ENCODE results near the gene MSI2. TPM values are rescaled to one million over a fixed set of nuclear protein-coding genes. Genes with fewer than 3 reads are reported as not detected.
A peak's percentile ranks its signal among the peaks of the same experiment; 100 is the strongest.

Gene MSI2
- total RNA-seq, 1 donor from 2014 or later = 140 TPM

- Mint-ChIP-seq H3K9me3 (no peaks in the 10 kb centered on the region), H3K36me3 (ENCODE audit: low read depth) (peaks cover 4% of the 10 kb centered on the region), H3K27ac (ENCODE audit: unreplicated experiment) (peak overlapping the region; percentile 78), H3K4me1 (peaks cover 75% of the 10 kb centered on the region), H3K4me3 (no peak overlapping the region), H3K27me3 (ENCODE audit: low read depth) (no peaks in the 10 kb centered on the region)
- DNase-seq (ENCODE audit: low read depth, low spot score) = no peak
- no peak for TF ChIP-seq CTCF (conservative IDR thresholded peaks at IDR 0.05)
These were observed 153.8 kb downstream of the MSI2 start for GRCh38 chr17:57410169-57410568.

GRCh38 chr17:57412520-57413096 is 156.3 kb downstream of the MSI2 start:
- Mint-ChIP-seq H3K4me1 (peaks cover 73% of the 10 kb centered on the region), H3K9me3 (no peaks in the 10 kb centered on the region), H3K36me3 (ENCODE audit: low read depth) (peaks cover 10% of the 10 kb centered on the region), H3K27me3 (ENCODE audit: low read depth) (no peaks in the 10 kb centered on the region), H3K4me3 (no peak overlapping the region), H3K27ac (ENCODE audit: unreplicated experiment) (no peak overlapping the region)
- no peak for TF ChIP-seq CTCF (conservative IDR thresholded peaks at IDR 0.05)
- no peak for DNase-seq (ENCODE audit: low read depth, low spot score)

GRCh38 chr17:57413848-57414651 is 157.7 kb downstream of the MSI2 start:
- no peak for TF ChIP-seq CTCF (conservative IDR thresholded peaks at IDR 0.05)
- peaks cover 71% of the 10 kb centered on the region for H3K4me1 Mint-ChIP-seq
- H3K27me3 Mint-ChIP-seq (ENCODE audit: low read depth) = no peaks in the 10 kb centered on the region
- no peak for DNase-seq (ENCODE audit: low read depth, low spot score)
- H3K9me3 Mint-ChIP-seq = no peaks in the 10 kb centered on the region
- H3K27ac Mint-ChIP-seq (ENCODE audit: unreplicated experiment) = peak overlapping the region; percentile 58
- H3K36me3 Mint-ChIP-seq (ENCODE audit: low read depth) = peaks cover 10% of the 10 kb centered on the region
- peak overlapping the region; percentile 15 for H3K4me3 Mint-ChIP-seq

- Mint-ChIP-seq H3K36me3 (ENCODE audit: low read depth) (peaks cover 12% of the 10 kb centered on the region), H3K4me3 (peak overlapping the region; percentile 14), H3K4me1 (peaks cover 65% of the 10 kb centered on the region), H3K27me3 (ENCODE audit: low read depth) (no peaks in the 10 kb centered on the region), H3K9me3 (no peaks in the 10 kb centered on the region), H3K27ac (ENCODE audit: unreplicated experiment) (peak overlapping the region; percentile 83)
- no peak for TF ChIP-seq CTCF (conservative IDR thresholded peaks at IDR 0.05)
- no peak for DNase-seq (ENCODE audit: low read depth, low spot score)
These were observed 159.5 kb downstream of the MSI2 start for GRCh38 chr17:57415751-57416207.

GRCh38 chr17:57416369-57416768 is 160.0 kb downstream of the MSI2 start:
- no peaks in the 10 kb centered on the region for H3K9me3 Mint-ChIP-seq

More at GRCh38 chr17:57416369-57416768, 160.0 kb downstream of the MSI2 start:
- Mint-ChIP-seq H3K27me3 (ENCODE audit: low read depth) (no peaks in the 10 kb centered on the region), H3K27ac (ENCODE audit: unreplicated experiment) (peak overlapping the region; percentile 38), H3K36me3 (ENCODE audit: low read depth) (peaks cover 12% of the 10 kb centered on the region), H3K4me3 (no peak overlapping the region), H3K4me1 (peaks cover 70% of the 10 kb centered on the region)
- DNase-seq (ENCODE audit: low read depth, low spot score) = no peak
- TF ChIP-seq CTCF (conservative IDR thresholded peaks at IDR 0.05) = no peak

Measured in neural crest cell (in vitro differentiated cells).